ENCODE measurements around the gene TBKBP1.

The TBKBP1 gene

GRCh38 chr17:47735139-47735464 lies 41.1 kb downstream of the TBKBP1 start:
- H3K4me3 ChIP-seq (ENCODE audit: low read depth, low read length), result no peak overlapping the region
- TF ChIP-seq SCRT1 (tag by site-specific recombination; IDR thresholded peaks at IDR 0.05; ENCODE audit: borderline replicate concordance) (peak; percentile 54; the same call in 1 of the 2 replicates), ZNF571 (tag by site-specific recombination; IDR thresholded peaks at IDR 0.05) (no peak), ZBTB49 (tag by site-specific recombination; IDR thresholded peaks at IDR 0.05; ENCODE audit: low read depth) (no peak), ZNF211 (tag by site-specific recombination; IDR thresholded peaks at IDR 0.05; ENCODE audit: low read depth) (no peak), MZF1 (tag by site-specific recombination; IDR thresholded peaks at IDR 0.05; ENCODE audit: borderline replicate concordance) (no peak), ZNF658 (tag by site-specific recombination; IDR thresholded peaks at IDR 0.05) (no peak), PRDM1 (tag by site-specific recombination; IDR thresholded peaks at IDR 0.05) (0 out of 2 replicates have a peak, but pooled peaks have one; percentile 18), ZBTB10 (tag by site-specific recombination; IDR thresholded peaks at IDR 0.05) (no peak), EGR2 (tag by site-specific recombination; IDR thresholded peaks at IDR 0.05; ENCODE audit: low read depth) (no peak), ZNF501 (tag by site-specific recombination; IDR thresholded peaks at IDR 0.05) (no peak), PRDM10 (tag by site-specific recombination; IDR thresholded peaks at IDR 0.05) (peak; percentile 79; the same call in 1 of the 2 replicates), ZBTB48 (tag by site-specific recombination; IDR thresholded peaks at IDR 0.05) (no peak), ZNF585B (tag by site-specific recombination; IDR thresholded peaks at IDR 0.05) (no peak), SCRT2 (tag by site-specific recombination; IDR thresholded peaks at IDR 0.05) (peak; percentile 77), HOXD13 (CRISPR knock-in tag; IDR thresholded peaks at IDR 0.05; ENCODE audit: borderline replicate concordance) (no peak), ZNF174 (tag by site-specific recombination; IDR thresholded peaks at IDR 0.05) (no peak), ZNF10 (tag by site-specific recombination; IDR thresholded peaks at IDR 0.05) (no peak), ZBTB11 (tag by site-specific recombination; conservative IDR thresholded peaks at IDR 0.05; ENCODE audit: low read depth) (no peak), ZNF449 (tag by site-specific recombination; IDR thresholded peaks at IDR 0.05) (no peak), TRIM28 (IDR thresholded peaks at IDR 0.05; ENCODE audit: borderline replicate concordance, low read length) (no peak), ZNF843 (tag by site-specific recombination; IDR thresholded peaks at IDR 0.05) (no peak), ELK4 (IDR thresholded peaks at IDR 0.05; ENCODE audit: borderline replicate concordance, low read depth, low read length) (no peak), REPIN1 (tag by site-specific recombination; IDR thresholded peaks at IDR 0.05; ENCODE audit: low read depth) (no peak), ZNF140 (tag by site-specific recombination; IDR thresholded peaks at IDR 0.05) (no peak)

More at GRCh38 chr17:47735139-47735464, 41.1 kb downstream of the TBKBP1 start:
- CTCF ChIA-PET, result interaction anchor here (0.6 to 1.2 kb wide), 5 partner anchors 11 to 234 kb away, joined by 3 to 4 read pairs (median 4); no protein-coding TSS in a partner anchor
- Histone ChIP-seq H3K4me1 (ENCODE audit: control insufficient read depth, insufficient read depth, low read length) (no peaks in the 10 kb centered on the region; the same call in 1 of the 2 replicates), H3K9me3 (ENCODE audit: control insufficient read depth, insufficient read depth, low read depth, low read length) (no peaks in the 10 kb centered on the region), H3K36me3 (ENCODE audit: control insufficient read depth in 2 of 2, insufficient read depth in 1 of 2, low read length in 2 of 2) (no peaks in the 10 kb centered on the region), H3K27ac (ENCODE audit: extremely low read depth, low read depth, low read length) (no peak overlapping the region)
- POLR2A ChIA-PET, result no interaction called here
